Natural killer cell (primary cell): Measurements from ENCODE around the gene TUBB. TPM values are rescaled to one million over a fixed set of nuclear protein-coding genes. Genes with fewer than 3 reads are reported as not detected.
A peak's percentile ranks its signal among the peaks of the same experiment; 100 is the strongest.

Experiments
- ATAC-seq, 3 donors: fragments of 150-1000 bp in 2 of 3; fragments of 200-7000 bp in 1 of 3; cut with Tn5 transposase; 1 replicate in 1 of 3; 2 replicates in 2 of 3; pipeline ENCODE4 v1.10.0; 2021; ENCODE audit warnings: mild to moderate bottlenecking in 2 of 3, moderate library complexity in 2 of 3
- DNase-seq, 2 donors: peaks; one replicate each; pipeline versions ENCODE4 v3.0.0 to v3.0.0-alpha.2; 2013 to 2021; ENCODE audit warnings: mixed read lengths in 1 of 2
- H3K27ac ChIP-seq: one replicate; pipeline ENCODE4 v1.5.1; 2013; ENCODE audit warnings: mild to moderate bottlenecking, low read length
- H3K27me3 ChIP-seq: one replicate; pipeline ENCODE4 v1.6.1; 2013; ENCODE audit warnings: low read length; ENCODE audit not compliant: control insufficient read depth, insufficient read depth
- H3K36me3 ChIP-seq: one replicate; pipeline ENCODE4 v1.6.1; 2013; ENCODE audit warnings: low read length; ENCODE audit not compliant: control insufficient read depth, insufficient read depth
- H3K4me1 ChIP-seq: one replicate; pipeline ENCODE4 v1.6.1; 2013; ENCODE audit warnings: low read length; ENCODE audit not compliant: control insufficient read depth, insufficient read depth
- H3K4me3 ChIP-seq: one replicate; pipeline ENCODE4 v1.5.1; 2013; ENCODE audit warnings: low read length
- H3K9me3 ChIP-seq: one replicate; pipeline ENCODE4 v1.6.1; 2013; ENCODE audit warnings: low read length; ENCODE audit not compliant: control insufficient read depth, insufficient read depth
- H3K27ac Mint-ChIP-seq, 2 donors: one replicate each; pipeline ENCODE4 v1.8.0; 2022; ENCODE audit warnings: mild to moderate bottlenecking in 2 of 2, mixed read lengths in 2 of 2, moderate library complexity in 1 of 2
- H3K27me3 Mint-ChIP-seq, 2 donors: one replicate each; pipeline ENCODE4 v1.8.0; 2022; ENCODE audit warnings: low read depth in 2 of 2, mixed read lengths in 2 of 2
- H3K36me3 Mint-ChIP-seq: one replicate; pipeline ENCODE4 v1.8.0; 2022; ENCODE audit warnings: mixed read lengths
- H3K4me1 Mint-ChIP-seq, 2 donors: one replicate each; pipeline ENCODE4 v1.8.0; 2022; ENCODE audit warnings: mixed read lengths in 2 of 2
- H3K4me3 Mint-ChIP-seq: one replicate; pipeline ENCODE4 v1.8.0; 2022; ENCODE audit warnings: mild to moderate bottlenecking, moderate library complexity, mixed read lengths
- H3K9me3 Mint-ChIP-seq, 2 donors: one replicate each; pipeline ENCODE4 v1.8.0; 2022; ENCODE audit warnings: mixed read lengths in 2 of 2
- CTCF ChIP-seq: fragments of 200-600 bp; IDR thresholded peaks from one replicate; pipeline ENCODE4 v1.8.0; 2022; ENCODE audit warnings: antibody characterized with exemption
- WGBS: methylation state at CpG from one replicate; pipeline ENCODE4 v1.1.7; 2013; ENCODE audit warnings: missing lambda C conversion rate; ENCODE audit not compliant: insufficient coverage; 5-methylcytosine and 5-hydroxymethylcytosine counted together
- intact Hi-C: fragments of 100-400 bp; cut with micrococcal nuclease; formaldehyde crosslinking; loops from one replicate; pipeline ENCODE4 v1.14.2; 2022
- total RNA-seq, 4 donors: library from RNA; stranded (reverse); fragments of 120-200 nt in 1 of 4; gene quantifications; one replicate each; pipeline versions ENCODE4 v1.2.3 to v1.2.4, GENCODE V29; 2013 to 2022

The TUBB gene
- total RNA-seq, 3 donors from 2014 or later (not counting 1 experiment from before 2014, with no cell fraction given), result 121 to 168 (median 127) TPM

GRCh38 chr6:30741789-30742315, 21.7 kb downstream of the TUBB start:
- no peak for TF ChIP-seq CTCF
- WGBS, result 15% methylated on average over 13 of the region's 13 CpGs
- Mint-ChIP-seq H3K27ac (peak overlapping the region; percentile 94 to 96), H3K4me3 (peak overlapping the region; percentile 94), H3K4me1 (peaks cover 57 to 71% of the 10 kb centered on the region in 2 donors), H3K36me3 (no peaks in the 10 kb centered on the region), H3K9me3 (peaks cover 0 to 2% of the 10 kb centered on the region in 2 donors), H3K27me3 (no peaks in the 10 kb centered on the region)
- peaks cover 60% of the 10 kb centered on the region for H3K4me1 ChIP-seq
- no peaks in the 10 kb centered on the region for H3K27me3 ChIP-seq
- DNase-seq (no peak), ATAC-seq (no peak)
- peak overlapping the region; percentile 72 for H3K4me3 ChIP-seq
- intact Hi-C loops, result loop anchor here (5.0 kb wide), 1 partner anchor 125 kb away; the partner anchor contains the start of genes MRPS18B and PPP1R10
- peak overlapping the region; percentile 84 for H3K27ac ChIP-seq
- peaks cover 31% of the 10 kb centered on the region for H3K36me3 ChIP-seq
- peaks cover 3% of the 10 kb centered on the region for H3K9me3 ChIP-seq

- H3K27me3 Mint-ChIP-seq, result no peaks in the 10 kb centered on the region
- peaks cover 54% of the 10 kb centered on the region for H3K4me1 ChIP-seq
- intact Hi-C loops, result loop anchor here (5.0 kb wide), 1 partner anchor 125 kb away; the partner anchor contains the start of genes MRPS18B and PPP1R10
- peak within 1 kb of the TSS; percentile 95 for H3K4me3 Mint-ChIP-seq
- peaks cover 31% of the 10 kb centered on the region for H3K36me3 ChIP-seq
- H3K36me3 Mint-ChIP-seq, result no peaks in the 10 kb centered on the region
- ATAC-seq, result peak; percentile 78 to 90 (median 78)
- H3K9me3 ChIP-seq, result peaks cover 3% of the 10 kb centered on the region
- H3K27ac Mint-ChIP-seq, result peak within 1 kb of the TSS; percentile 94 to 96
- H3K9me3 Mint-ChIP-seq, result peaks cover 0 to 2% of the 10 kb centered on the region in 2 donors
- no peaks in the 10 kb centered on the region for H3K27me3 ChIP-seq
- peak; percentile 90 to 92 for DNase-seq
- peaks cover 50 to 65% of the 10 kb centered on the region in 2 donors for H3K4me1 Mint-ChIP-seq
- H3K27ac ChIP-seq, result peak within 1 kb of the TSS; percentile 84
- under 1% methylated on average over 66 of the region's 66 CpGs for WGBS
- H3K4me3 ChIP-seq, result peak within 1 kb of the TSS; percentile 72
- TF ChIP-seq CTCF, result no peak
These were observed 22.4 kb downstream of the TUBB start, which contains the start of gene FLOT1 for GRCh38 chr6:30742316-30743098. Gene FLOT1 (minus strand): TSS chr6:30742687. CDS start chr6:30742189, 498 bp downstream.

- H3K4me1 ChIP-seq, result peaks cover 51% of the 10 kb centered on the region
These were observed 23.2 kb downstream of the TUBB start for GRCh38 chr6:30743099-30744053.

More at GRCh38 chr6:30743099-30744053, 23.2 kb downstream of the TUBB start:
- H3K9me3 Mint-ChIP-seq, result no peaks in the 10 kb centered on the region
- DNase-seq (peak; percentile 29 to 72), ATAC-seq (peak in 1 of 3 donors; percentile 13)
- Histone ChIP-seq H3K4me3 (peak overlapping the region; percentile 72), H3K27ac (peak overlapping the region; percentile 84), H3K36me3 (peaks cover 25% of the 10 kb centered on the region), H3K9me3 (no peaks in the 10 kb centered on the region), H3K27me3 (no peaks in the 10 kb centered on the region)
- intact Hi-C loops, result loop anchor here (1.0 to 5.0 kb wide), 2 partner anchors 126 to 134 kb away; partner anchors contain the start of genes MRPS18B and PPP1R10
- peak overlapping the region; percentile 95 for H3K4me3 Mint-ChIP-seq
- no peak for TF ChIP-seq CTCF
- peaks cover 42 to 64% of the 10 kb centered on the region in 2 donors for H3K4me1 Mint-ChIP-seq
- WGBS, result 3% methylated on average over 54 of the region's 55 CpGs
- H3K27me3 Mint-ChIP-seq, result no peaks in the 10 kb centered on the region
- H3K36me3 Mint-ChIP-seq, result no peaks in the 10 kb centered on the region
- H3K27ac Mint-ChIP-seq, result peak overlapping the region; percentile 94 to 96
